NT2/D1 (cell line): ENCODE results near the gene KRTAP5-8.
"Not testable (repeated sequence)": the region's sequence is repeated elsewhere in the genome, so short reads cannot be mapped to it uniquely, and the experiment has no call there.

ENCODE experiments used
- DNase-seq: peaks from one replicate; pipeline ENCODE4 v3.0.0-alpha.2; 2011; ENCODE audit warnings: low read depth, low spot score
- H3K27me3 ChIP-seq: 2 replicates; pipeline ENCODE4 v1.6.0; 2011; ENCODE audit warnings: mild to moderate bottlenecking; ENCODE audit not compliant: insufficient read length, insufficient read depth
- H3K36me3 ChIP-seq: 2 replicates; pipeline ENCODE4 v1.6.1; 2011; ENCODE audit warnings: mild to moderate bottlenecking, low read length, mixed read lengths; ENCODE audit not compliant: insufficient read depth, insufficient read length
- H3K4me1 ChIP-seq: 2 replicates; pipeline ENCODE4 v1.5.1; 2011; ENCODE audit not compliant: insufficient read depth, insufficient read length
- H3K4me3 ChIP-seq: 2 replicates; pipeline ENCODE4 v1.5.1; 2011; ENCODE audit warnings: low read depth; ENCODE audit not compliant: insufficient read length
- H3K9ac ChIP-seq: 2 replicates; pipeline ENCODE4 v1.6.0; 2011; ENCODE audit warnings: low read depth; ENCODE audit not compliant: insufficient read length
- H3K9me3 ChIP-seq: 2 replicates; pipeline ENCODE4 v1.5.1; 2011; ENCODE audit warnings: mild to moderate bottlenecking, low read length; ENCODE audit not compliant: insufficient read depth
- SUZ12 ChIP-seq: IDR thresholded peaks from 2 replicates; pipeline ENCODE4 v1.6.1; 2011; ENCODE audit not compliant: insufficient read length, insufficient read depth; ENCODE audit errors: extremely low read depth
- YY1 ChIP-seq: IDR thresholded peaks from 2 replicates; pipeline ENCODE4 v1.6.1; 2011; ENCODE audit not compliant: insufficient read length, insufficient read depth
- ZNF274 ChIP-seq: IDR thresholded peaks from 2 replicates; pipeline ENCODE4 v1.6.1; 2011; ENCODE audit warnings: mild to moderate bottlenecking, low read depth, low read length

Gene KRTAP5-8, protein sequence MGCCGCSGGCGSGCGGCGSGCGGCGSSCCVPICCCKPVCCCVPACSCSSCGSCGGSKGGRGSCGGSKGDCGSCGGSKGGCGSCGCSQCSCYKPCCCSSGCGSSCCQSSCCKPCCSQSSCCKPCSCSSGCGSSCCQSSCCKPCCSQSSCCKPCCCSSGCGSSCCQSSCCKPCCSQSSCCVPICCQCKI

DNA sequence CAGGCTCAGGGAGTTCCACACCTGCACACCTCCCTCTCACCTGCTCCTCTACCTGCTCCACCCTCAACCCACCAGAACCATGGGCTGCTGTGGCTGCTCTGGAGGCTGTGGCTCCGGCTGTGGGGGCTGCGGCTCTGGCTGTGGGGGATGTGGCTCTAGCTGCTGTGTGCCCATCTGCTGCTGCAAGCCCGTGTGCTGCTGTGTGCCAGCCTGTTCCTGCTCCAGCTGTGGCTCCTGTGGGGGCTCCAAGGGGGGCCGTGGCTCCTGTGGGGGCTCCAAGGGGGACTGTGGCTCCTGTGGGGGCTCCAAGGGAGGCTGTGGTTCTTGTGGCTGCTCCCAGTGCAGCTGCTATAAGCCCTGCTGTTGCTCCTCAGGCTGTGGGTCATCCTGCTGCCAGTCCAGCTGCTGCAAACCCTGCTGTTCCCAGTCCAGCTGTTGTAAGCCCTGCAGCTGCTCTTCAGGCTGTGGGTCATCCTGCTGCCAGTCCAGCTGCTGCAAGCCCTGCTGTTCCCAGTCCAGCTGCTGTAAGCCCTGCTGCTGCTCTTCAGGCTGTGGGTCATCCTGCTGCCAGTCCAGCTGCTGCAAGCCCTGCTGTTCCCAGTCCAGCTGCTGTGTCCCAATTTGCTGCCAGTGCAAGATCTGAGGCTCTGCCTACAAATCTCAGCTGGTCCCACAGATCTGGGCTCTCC, at the start of gene KRTAP5-8:
Gene KRTAP5-8, plus strand, starts transcription at position 49 of the 689 bp plus-strand sequence. Its CDS starts 31 bp downstream, at position 80.
- H3K9ac ChIP-seq, DNase-seq, H3K4me3 ChIP-seq, H3K36me3 ChIP-seq, H3K27me3 ChIP-seq, H3K9me3 ChIP-seq, H3K4me1 ChIP-seq: not testable (repeated sequence)

DNA sequence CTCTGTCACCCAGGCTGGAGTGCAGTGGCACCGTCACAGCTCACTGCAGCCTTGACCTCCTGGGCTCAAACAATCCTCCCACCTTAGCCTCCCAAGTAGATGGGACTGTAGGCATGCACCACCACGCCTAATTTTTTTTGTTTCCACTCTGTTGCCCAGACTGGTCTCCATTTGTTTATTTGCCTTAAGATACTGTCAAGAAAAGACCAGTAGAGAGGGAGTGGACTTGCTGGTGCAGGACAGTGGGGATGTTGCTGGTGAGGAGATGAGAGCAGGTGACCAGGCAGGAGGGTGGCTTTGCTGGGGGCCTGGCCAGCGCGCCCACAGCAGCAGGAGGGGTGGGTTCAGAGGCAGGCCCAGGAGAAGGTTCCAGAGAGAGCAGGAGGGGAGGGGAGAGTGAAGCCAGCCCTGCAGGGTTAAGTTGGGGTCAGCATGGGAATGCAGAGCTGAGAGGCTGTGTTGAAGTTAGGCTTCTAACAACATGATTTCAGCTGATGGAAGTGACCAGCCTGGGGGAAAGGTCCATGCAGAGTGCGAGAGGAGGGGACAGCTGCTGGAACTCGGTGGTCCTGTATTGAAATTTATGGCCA, 49.0 kb upstream of the KRTAP5-8 start:
- Histone ChIP-seq H3K36me3 (peaks cover 54% of the 10 kb centered on the region), H3K4me3 (no peak overlapping the region), H3K4me1 (no peaks in the 10 kb centered on the region), H3K9me3 (no peaks in the 10 kb centered on the region), H3K27me3 (no peaks in the 10 kb centered on the region), H3K9ac (no peak overlapping the region)
- DNase-seq: no peak
- TF ChIP-seq YY1 (no peak), SUZ12 (no peak), ZNF274 (no peak)

DNA sequence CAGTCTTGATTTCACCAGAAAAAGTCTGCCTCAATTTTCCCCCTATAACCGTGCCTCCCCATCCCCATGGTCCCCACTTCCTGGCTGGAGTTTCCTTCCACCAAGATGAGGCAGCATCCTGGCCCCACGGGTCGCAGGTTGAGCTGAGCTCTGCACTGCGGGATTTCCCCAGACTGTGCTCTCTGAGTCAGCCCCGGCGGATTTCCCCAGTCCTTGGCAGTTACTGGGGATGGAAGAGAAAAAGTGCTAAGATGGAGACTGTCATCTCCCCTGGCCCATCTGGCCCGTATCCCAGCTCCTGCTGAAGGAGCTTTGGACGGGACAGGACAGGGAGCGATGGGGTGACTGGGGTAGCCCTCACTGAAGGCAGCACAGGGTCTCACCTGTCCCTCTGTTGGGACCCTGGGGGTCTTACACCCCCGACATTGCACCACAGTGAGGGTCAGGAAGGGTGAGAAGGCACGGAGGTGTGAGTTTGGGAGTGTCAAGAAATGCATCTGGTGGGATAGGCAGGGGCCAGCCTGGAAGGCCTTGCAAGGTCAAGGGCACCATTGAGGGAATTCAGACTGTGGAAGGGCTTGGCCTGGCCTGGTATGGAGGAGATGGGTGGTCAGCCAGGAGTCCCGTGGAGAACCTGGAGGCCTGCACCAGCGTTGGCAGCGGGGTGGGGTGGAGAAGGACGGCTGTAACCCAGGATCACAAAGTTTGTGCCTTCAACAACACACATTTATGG, 48.3 kb upstream of the KRTAP5-8 start:
- Histone ChIP-seq H3K4me1 (no peaks in the 10 kb centered on the region), H3K36me3 (peaks cover 49% of the 10 kb centered on the region), H3K4me3 (no peak overlapping the region), H3K9ac (no peak overlapping the region), H3K9me3 (no peaks in the 10 kb centered on the region), H3K27me3 (no peaks in the 10 kb centered on the region)
- TF ChIP-seq ZNF274 (no peak), SUZ12 (no peak), YY1 (no peak)
- DNase-seq: no peak

DNA sequence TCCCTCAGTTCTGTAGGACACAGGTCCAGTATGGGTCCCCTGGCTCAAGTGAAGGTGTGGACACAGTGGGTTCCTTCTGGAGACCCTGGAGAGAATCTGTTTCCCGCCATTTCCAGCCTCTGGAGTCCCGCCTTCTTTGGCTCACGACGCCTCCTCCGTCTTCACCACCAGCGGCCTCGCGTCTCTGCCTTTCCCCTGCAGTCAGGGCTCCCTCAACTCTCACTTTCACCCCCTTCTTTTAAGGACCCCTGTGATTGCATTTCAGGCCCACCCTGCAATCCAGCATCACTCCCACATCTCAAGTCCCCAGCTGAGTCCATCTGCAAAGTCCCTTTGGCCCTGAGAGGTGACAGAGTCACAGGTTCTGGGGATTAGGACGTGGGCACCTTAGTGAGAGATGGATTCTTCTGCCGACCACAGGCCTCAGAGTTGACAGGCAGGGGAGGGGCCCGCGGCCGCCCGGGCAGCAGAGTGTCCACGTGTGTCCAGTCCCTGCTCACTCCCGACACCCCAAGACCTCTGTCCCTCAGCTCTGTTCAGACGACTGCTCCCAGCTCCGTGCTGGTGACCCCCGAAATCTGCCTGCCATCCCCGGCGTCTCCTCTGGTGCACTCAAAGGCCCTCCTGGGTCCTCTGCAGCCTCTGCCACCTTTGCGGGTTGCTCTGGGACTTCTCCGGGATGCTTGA, 47.6 kb upstream of the KRTAP5-8 start:
- no peak for DNase-seq
- H3K9me3 ChIP-seq: no peaks in the 10 kb centered on the region
- H3K27me3 ChIP-seq: no peaks in the 10 kb centered on the region
- no peak for TF ChIP-seq SUZ12
- TF ChIP-seq YY1: no peak
- TF ChIP-seq ZNF274: no peak
- H3K36me3 ChIP-seq: peaks cover 42% of the 10 kb centered on the region
- no peak overlapping the region for H3K4me3 ChIP-seq
- no peaks in the 10 kb centered on the region for H3K4me1 ChIP-seq
- H3K9ac ChIP-seq: no peak overlapping the region

DNA sequence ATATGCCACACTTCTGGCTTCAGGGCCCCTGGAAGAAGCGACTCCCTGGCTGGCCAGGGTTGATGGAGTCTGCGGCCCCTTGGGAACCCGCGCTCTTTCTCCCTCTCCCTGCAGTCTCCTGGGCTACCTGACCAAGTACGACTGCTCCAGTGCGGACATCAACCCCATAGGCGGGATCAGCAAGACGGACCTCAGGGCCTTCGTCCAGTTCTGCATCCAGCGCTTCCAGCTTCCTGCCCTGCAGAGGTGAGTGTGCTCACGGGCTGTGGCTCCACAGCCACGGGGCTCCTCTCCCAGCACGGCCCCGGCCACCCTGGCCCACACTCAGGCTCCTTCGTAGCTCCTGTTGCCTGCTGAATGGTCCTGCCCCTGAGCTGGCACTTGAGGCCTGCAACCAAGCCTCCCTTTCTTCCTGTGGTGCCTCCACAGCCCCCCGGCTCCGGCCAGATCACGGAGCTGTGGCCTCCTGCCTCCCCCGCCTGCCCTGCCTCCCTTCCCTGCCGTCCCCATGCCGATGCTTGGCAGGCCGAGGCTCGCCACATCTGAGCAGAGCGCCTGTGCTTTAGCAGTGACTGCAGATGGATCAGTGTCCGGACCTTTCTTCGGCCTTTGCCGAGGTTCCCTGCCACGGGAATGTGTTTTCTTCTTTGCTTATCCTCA, 47.0 kb upstream of the KRTAP5-8 start:
- H3K9me3 ChIP-seq: no peaks in the 10 kb centered on the region
- TF ChIP-seq SUZ12: no peak
- no peak for TF ChIP-seq YY1
- no peak for TF ChIP-seq ZNF274
- no peak overlapping the region for H3K4me3 ChIP-seq
- peaks cover 42% of the 10 kb centered on the region for H3K36me3 ChIP-seq
- DNase-seq: no peak
- no peaks in the 10 kb centered on the region for H3K27me3 ChIP-seq
- no peak overlapping the region for H3K9ac ChIP-seq
- no peaks in the 10 kb centered on the region for H3K4me1 ChIP-seq

DNA sequence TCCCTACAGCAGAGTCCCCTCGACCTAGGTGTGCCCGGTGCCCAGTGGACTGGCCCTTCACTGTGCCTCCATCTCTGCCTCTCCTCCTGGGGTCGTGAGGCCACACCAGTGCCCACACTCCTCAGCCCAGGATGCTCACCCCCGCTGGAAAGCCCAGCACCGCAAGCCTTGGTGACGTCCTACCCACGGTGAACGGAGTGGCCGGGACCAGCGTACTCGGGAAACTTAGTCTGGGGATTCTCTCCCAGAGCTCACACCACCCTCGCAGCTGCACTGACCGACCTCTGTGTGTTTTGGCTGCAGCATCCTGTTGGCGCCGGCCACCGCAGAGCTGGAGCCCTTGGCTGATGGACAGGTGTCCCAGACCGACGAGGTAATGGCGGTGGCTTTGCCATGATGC, 46.3 kb upstream of the KRTAP5-8 start:
- no peak overlapping the region for H3K9ac ChIP-seq
- TF ChIP-seq YY1 (no peak), SUZ12 (no peak), ZNF274 (no peak)
- no peaks in the 10 kb centered on the region for H3K4me1 ChIP-seq
- no peak for DNase-seq
- peaks cover 39% of the 10 kb centered on the region for H3K36me3 ChIP-seq
- no peaks in the 10 kb centered on the region for H3K27me3 ChIP-seq
- no peaks in the 10 kb centered on the region for H3K9me3 ChIP-seq
- no peak overlapping the region for H3K4me3 ChIP-seq
